ENCODE data around the gene TBXAS1.

TBXAS1 gene

DNA sequence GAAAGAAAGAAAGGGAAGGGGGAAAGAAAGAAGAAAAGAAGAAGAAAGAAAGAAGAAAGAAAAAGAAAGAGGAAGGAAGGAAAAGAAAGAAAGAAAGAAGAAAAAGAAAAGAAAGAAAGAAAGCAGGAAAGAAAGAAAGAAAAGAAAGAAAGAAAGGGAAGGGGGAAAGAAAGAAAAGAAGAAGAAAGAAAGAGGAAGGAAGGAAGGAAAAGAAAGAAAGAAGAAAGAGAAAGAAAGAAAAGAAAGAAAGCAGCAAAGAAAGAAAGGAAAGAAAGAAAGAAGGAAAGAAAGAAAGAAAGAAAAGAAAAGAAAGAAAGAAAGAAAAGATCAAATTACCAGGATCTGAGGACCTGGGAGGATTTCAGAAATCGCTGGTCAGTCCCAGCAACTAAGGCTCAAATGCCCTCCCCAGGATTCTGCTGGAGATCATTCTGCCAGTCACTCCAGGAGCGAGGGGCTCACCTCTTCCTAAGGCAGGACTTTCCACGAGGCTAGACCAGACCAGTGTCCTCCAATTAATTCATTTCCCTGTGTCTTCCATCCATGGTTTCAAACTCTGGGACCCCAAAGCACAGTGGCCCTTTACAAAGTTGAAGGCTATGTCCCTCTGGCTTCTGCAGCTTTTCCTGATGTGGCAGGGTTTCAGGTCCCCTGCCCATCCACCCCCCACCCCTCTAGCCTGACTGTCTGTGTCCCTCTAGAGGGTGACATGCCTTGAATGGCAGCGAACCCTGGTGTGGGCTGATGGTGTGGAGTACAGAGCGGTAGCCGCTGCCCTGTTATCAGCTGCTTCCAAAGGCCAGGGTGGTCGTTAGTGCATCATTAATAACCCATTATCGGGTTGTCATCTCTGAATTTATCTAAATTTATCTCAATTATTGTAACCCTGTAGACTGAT is 155.8 kb downstream of the TBXAS1 start:
- DNase-seq = no peak

DNA sequence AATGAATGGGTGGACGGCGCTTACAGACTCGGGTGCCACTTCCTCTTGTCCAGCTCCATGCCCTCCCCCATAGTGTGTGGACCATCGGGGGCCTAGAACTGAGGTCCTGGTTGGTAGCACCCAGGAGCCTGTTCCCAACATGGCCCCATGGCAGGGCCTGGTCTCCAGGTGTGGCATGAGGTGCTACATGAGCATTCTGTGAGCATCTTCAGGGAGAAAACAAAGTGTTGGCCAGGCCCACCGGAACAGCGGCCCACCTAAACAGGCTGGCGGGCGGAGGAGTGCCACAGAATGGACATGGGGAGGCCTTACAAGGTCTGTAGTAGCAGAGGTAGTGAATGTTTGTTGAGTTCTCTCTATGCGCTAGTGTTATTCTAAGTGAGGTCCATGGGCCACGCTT is 156.7 kb downstream of the TBXAS1 start:
- no peak for DNase-seq

- DNase-seq = no peak
Measured at GRCh38 chr7:139987691-139988516, 158.8 kb downstream of the TBXAS1 start.

DNA sequence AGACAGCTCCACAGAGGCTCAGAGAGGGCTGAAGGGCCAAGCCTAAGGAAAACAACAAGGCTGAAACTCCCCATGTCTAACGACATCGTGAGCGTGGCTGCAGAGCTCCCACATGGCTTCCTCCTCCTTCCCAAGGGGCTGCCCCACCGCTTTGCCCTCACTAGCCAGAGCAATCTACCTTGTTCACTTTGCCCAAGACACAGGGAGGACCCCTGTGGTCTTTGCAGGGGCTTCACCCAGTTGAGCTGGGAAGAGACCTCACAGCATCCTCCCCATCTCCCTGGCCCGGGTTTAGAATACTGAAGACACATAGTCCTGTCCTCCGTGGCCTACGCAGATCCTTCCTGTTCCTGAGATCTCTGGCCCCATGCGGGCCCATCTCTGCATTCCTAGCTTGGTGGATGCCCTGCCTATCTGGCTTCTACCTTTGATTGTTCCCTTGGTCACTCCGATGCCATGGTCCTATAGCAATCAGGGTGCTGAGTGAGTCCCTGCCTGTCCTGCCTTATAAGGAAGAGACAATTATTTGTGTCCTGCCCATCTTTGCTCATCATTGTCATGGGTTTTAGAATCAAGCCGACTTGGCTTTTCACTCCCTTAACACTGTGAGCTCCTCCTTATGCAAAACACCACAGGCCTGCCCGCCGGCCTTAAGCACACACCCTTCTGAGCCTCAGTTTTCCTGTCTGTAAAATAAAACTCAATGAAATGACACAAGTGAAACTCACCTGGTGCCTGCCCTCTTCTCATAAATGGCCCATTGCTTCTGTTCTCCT is 160.5 kb downstream of the TBXAS1 start:
- DNase-seq = no peak

DNA sequence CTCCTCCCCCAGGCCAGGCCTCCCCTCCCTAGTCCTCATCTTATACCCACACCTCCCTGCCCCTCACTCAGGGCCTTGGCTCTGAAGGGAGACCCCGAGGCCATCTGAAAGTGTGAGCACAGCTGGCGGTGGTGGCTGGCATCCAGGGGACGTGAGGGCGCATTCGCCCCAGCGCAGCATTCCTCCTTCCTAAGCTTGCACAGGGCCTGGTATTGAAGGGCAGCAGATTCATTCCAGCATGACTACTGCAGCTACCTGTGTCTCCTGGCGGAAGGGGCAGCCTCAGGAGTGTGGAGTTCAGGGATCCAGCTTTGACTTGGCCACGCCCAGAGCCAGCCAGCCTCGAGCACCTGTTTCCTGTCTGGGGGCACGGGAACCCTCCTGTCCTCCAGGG is 161.1 kb downstream of the TBXAS1 start:
- DNase-seq = no peak

GRCh38 chr7:139990571-139991268 is 161.7 kb downstream of the TBXAS1 start:
- DNase-seq = no peak

DNA sequence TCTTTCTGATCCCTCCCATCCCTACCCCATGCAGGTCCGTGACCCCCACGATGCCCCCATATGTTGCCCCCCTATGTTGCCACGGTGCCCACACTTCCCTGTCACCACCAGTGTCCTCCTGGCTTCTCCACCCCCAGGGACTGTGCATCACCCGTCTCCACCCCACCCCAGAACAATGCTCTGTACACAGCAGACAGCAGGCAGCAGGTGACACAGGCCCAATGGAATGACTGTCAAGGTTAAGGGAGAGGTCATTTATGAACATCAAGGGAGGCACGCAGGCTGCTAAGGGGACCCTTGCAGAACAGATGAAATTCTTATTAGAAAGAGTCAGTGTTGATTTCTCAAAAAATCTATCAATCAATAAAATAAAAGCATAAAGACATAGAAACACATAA is 162.2 kb downstream of the TBXAS1 start:
- no peak for DNase-seq

- no peak for DNase-seq
Measured at GRCh38 chr7:139991911-139992310, 162.8 kb downstream of the TBXAS1 start.

GRCh38 chr7:139992353-139993044 is 163.4 kb downstream of the TBXAS1 start:
- DNase-seq = no peak

GRCh38 chr7:139993169-139993568 is 164.1 kb downstream of the TBXAS1 start:
- DNase-seq = no peak

GRCh38 chr7:139993592-139993991 is 164.5 kb downstream of the TBXAS1 start:
- DNase-seq = no peak

- DNase-seq = no peak
Measured at GRCh38 chr7:139994356-139994755, 165.3 kb downstream of the TBXAS1 start.

GRCh38 chr7:139995017-139995915 is 166.2 kb downstream of the TBXAS1 start:
- peak; percentile 28 for DNase-seq

DNA sequence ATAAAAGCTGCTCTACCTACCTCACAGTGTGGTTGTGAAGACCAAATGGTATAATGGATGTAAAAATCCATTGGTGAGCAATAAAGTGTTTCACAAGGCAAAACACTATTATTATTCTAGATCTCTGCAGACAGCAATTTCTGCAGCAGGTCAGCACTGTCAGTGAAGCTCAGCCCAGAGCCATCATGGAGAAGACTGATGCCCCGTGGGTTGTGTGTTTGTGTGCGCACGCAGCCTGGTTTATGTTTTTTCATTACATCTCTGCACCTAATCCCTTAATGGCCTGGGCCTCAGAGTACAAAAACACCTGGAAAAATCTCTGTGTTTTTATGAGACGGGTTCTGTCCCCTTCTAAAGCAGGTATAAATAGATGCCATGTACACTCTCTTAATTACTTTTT is 169.5 kb downstream of the TBXAS1 start:
- DNase-seq = no peak

- no peak for DNase-seq
Measured at GRCh38 chr7:139999516-139999915, 170.5 kb downstream of the TBXAS1 start.

DNA sequence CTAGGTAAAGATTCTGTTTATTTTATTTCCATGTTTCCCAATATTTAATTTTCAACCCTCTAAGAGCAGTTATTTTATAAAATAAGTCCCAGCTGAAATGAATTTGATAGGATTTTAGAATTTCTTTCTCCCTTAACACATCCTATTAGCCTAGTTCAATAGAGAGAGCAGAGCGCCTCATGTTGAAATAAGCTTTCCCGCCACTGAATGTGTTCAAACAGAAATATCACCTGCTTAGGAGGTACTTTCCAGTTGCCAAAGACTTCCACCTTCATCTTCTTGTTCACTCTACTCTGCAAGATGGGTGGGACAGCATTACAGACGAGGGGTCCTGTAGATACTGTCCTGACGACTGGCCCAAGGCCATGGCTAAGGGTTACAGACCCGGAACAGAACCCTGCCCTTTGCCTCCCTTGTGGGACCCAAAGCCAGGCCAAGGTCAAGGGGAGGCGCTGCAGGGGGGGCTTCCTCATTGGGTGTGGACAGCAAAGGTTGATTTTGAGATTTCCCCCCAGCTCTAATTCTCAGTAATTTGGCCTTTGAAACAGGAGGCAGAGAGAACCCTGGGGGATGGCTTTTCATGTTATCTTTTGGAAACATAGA is 171.7 kb downstream of the TBXAS1 start:
- DNase-seq = no peak

- peak; percentile 60 for DNase-seq
Measured at GRCh38 chr7:140003913-140004382, 174.9 kb downstream of the TBXAS1 start.

- DNase-seq = no peak
Measured at GRCh38 chr7:140004672-140005071, 175.6 kb downstream of the TBXAS1 start.

DNA sequence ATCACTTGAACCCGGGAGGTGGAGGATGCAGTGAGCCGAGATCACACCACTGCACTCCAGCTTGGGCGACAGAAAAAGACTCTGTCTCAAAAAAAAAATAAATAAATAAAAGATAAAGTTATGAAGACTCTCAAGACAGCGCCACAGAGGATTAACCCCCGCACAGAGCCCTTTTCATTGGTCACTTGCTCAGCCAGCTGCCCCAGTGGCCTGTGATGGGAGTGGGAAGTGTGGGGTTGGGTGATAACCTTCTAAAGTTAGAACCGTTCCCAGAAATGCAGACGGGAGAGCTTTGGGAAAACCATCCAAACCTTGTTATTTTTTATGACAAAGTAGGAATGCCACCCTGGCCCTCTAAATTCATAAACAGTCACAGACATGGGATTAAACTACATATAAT is 176.3 kb downstream of the TBXAS1 start:
- DNase-seq = no peak

Data from EL (cell line).